Fibroblast of skin of right biceps (primary cell): ENCODE measurements around the gene FHOD1.

Experiments used
- DNase-seq: peaks from one replicate; pipeline ENCODE4 v3.0.0-alpha.2; 2013

The FHOD1 gene

DNA sequence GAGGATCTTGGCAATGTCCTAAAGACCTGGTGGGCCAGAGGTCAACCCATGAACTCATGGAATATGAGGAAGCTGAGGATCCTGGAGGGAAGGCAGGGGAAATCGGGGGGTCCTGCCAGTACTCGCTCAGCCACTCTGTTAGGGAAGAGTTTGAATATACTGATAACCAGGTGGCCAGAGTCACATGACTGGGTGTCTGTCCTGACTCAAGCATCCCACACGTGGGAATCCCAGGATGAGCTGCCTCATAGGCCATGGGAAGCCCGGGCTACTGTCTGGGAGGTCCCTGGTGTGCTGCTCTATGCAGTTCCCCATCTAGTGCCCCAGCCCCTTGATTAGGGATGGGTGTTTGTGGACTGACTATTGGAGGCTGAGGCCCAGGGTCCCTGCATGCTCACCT is 59.0 kb downstream of the FHOD1 start:
- no peak for DNase-seq

DNA sequence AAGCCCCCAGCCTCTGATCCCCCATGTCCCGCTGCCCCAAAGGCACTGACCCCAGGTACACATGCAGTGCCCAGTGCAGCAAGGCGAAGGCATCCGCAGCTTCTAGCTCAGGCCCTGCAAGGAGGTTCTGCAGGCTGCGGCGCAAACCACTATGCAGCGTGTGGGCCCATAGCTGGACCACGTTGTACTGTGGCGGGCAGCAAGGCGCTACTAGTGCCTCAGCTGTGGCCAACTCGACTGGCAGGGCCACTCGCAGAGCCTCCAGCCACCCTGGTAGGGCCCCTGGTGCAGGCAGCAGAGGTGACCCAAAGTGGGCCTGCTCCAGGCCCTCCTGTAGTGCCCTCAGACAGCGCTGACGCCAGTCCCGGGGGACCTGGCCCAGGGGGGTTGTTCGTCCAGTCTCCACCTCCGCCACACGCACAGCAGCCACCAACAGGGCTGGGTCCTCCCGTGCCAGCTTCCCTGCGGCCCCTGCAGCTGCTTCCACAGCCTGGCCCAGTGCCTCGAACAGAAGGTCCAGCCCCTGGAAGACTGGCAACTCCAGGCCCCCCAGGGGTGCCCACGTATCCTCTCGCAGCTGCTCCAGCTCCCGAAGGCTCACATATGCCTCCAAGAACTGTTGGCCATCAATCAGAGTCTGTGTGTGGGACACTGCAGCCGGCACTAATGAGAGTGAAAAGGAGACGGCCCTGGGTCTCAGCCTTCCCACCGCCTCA is 59.9 kb downstream of the FHOD1 start:
- DNase-seq, result no peak

DNA sequence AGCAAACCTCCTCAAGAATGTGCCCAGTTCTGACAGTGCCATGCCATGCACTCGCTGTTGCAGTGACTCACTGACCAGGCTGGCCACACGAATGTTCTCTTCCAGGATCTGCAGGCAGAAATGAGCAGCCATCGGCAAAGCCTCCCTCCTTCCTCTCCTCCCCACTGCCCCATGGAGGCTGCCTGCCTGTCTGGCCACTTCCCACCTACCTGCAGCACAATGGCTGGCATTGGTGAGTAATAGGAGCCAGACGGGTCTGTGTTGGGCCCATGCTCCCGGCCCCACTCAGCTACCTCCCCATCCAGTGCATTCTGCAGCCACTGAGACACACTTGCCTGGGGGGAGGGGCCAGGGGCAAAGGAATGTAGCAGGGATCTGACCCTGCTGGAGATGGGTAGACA is 60.7 kb downstream of the FHOD1 start:
- DNase-seq, result no peak

DNA sequence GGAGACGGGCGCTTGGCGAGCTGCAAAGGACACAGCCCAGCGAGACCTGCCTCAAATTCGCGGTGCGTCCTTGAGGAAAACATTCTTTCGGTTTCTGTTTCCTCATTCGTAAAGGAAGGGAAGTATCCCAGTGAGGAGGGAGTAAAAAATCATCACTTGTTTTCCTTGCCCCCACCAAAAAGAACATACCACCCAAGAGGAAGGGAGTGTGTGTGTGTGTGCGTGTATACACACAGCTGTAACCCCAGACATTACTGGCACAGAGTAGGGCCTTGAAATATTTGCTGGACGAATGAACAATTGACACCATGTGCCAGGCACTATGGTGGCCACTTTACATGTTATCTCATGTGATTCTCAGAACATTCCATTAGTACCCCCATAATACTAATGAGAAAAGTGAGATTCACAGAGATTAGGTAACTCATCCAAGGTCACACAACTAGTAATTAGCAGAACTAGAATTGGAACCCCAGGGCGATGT is 61.6 kb downstream of the FHOD1 start:
- DNase-seq, result no peak

DNA sequence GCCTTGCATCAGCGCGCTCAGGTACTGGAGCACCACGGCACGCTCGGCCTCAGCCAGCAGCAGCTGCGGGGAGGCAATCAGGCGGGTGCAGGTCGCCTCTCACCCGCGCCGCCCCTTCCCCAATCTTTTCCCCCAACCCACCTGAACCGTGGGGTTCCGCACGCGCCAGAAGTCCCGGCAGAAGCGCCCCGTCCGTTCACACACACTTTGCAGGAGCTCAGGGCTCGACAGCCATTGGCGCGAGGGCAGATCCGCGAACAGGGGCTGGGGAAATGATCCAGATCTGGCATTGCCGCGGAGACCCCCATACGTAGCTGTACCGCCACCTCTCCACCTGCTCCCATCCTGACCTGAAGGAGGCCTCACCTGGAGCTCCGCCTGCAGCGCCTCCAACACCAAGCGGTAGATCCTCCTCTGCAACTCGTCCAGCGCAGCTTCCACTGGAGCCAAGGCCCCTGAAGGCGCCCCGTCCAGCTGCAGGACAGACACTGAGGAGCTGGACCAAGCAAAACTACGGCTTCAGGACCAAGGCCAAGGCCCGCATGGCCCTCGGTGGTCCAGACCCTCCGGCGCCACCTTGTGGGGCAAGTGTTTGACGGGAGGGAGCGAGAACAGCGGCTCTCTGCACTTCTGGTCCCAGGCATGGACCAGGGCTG is 62.2 kb downstream of the FHOD1 start:
- DNase-seq, result peak; percentile 83

DNA sequence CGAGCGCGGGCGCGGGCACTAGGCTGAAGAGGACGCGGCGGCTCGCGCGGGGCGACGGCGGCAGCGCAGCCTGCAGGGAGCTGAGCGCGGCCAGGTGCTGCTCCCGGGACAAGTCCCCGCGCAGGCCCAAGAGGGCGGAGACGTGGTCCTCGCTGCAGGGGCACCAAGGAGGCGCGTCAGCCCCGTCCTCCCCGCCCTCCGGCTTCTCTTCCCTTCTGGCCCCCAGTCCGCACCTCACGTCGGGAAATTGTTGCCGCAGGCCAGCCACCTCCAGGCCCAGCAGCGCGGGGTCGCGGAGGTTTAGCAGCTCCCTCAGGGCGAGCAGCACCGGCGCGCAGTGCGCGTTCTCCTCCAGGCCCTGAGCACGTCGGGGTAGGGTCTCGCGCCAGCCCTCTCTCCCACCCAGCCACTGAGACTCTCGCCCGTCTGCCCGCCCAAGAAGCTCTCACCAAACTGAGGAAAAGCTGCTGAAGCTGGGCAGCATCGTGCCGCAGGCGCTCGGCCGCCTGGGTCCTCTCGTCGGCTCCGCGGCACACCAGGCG is 62.8 kb downstream of the FHOD1 start:
- DNase-seq, result no peak

DNA sequence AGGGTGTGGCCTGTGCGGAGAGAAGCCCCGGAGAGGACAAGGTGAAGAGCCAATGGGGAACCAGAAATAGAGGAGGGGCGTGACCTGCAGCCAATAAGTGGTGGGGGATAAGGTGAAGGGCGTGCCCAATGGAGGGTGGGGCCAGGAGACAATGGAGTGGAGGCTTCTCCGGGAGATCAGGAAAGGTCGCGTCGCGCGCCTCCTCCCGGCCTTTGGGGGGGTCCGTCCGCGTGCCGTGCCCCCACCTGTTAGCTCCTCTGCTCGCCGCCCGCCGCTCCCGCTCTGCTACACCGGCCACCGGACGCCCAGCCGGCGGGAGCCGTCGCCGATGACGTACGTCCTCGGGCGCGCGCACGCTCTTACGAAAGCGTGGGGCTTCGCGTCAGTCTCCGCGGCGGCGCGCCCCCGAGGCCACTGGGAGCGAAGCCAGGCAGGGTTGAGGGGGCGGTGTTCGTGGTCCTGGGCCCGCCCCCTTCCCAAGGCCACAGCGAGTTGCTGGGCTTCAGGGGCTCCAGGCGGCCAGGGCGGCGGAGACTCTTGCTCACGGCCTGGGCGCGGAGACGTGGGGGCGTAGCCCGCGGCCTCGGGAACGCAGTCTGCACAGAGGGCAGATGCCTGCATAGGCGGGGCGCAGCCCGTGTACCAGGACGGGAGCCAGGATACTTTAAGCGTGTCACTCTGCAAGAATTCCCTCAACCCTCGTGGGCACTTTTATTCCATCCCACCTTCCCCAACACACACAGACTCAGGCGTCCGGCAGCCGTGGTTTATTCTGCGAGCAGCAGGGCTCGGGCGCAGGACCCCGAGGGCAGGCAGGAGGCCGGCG is 63.4 kb downstream of the FHOD1 start, which contains the start of gene MATCAP1:
Gene MATCAP1 (minus strand): TSS at position 337 of the 826 bp plus-strand sequence. CDS start 3,353 bp downstream, outside the sequence.
- DNase-seq, result peak; percentile 98

DNA sequence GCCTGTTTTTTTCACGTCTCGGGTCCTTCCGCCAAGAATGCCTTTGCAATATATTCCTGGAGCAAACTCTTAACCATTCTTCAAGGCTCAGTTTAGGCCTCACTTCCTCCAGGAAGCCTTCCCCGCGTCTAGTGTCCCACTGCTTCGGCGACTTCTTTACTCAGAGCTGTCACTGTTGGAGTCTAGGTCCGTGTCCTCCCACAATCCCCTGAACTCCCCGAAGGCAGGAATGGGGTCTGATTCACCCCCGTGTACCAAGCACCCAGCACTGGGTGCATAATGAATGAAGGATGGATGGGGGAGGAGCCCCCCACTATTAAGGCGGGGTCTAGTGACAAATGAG is 64.0 kb downstream of the FHOD1 start:
- DNase-seq, result no peak

DNA sequence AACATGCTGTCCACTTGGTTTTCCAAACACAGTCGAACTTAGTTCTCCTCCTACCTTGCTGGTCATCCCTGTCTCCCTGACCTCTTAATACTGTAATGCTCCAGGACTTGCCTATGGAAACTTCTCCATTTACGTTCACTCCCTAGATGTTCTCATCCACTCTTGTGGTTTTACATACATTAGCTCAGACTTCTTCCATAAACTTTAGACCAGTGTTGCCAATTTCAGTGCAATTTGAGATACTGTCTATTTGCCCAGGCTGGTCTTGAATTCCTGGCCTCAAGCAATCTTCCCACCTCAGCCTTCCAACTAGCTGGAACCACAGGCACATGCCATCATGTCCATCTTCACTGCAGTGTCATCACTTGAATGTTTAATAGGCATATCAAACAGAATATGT is 65.0 kb downstream of the FHOD1 start:
- DNase-seq, result no peak

DNA sequence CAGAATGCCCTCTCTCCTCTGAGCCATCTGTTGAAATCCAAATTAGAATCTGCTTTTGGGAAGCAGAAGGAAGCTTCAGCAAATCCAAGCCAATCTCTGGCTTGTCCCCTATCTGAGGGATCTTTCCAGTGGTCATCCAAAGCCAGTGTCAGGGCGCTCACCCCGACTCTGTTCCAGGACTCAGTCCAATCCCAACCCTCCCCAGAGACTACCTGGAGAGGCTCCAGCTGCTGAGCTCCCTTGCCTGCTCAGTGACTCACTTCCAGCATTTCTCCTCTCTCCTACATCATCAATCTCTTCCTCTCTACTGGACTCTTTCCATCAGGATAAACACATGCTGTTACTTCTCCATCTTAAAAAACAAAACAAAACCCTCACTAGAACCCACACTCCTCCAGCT is 65.9 kb downstream of the FHOD1 start:
- peak; percentile 80 for DNase-seq

DNA sequence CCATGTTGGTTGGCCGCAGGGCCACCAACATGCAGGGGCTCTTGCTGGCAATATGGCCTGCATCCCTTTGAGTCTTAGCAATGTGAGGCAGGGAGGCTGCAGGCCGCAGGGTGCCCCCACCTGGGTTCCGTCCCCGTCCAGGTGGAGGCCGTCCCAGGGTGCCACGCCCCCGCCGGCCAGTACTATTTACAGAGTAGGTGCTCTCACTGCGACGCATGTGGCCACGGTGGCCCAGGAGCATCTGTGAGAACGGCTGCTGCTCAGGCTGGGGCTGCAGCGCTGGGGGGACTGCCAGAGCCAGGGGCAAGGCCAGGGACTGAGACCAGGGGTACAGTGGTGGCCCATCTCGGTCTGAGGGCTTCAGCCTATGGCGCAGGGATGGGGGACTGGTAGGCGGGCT is 67.1 kb downstream of the FHOD1 start:
- DNase-seq, result no peak

DNA sequence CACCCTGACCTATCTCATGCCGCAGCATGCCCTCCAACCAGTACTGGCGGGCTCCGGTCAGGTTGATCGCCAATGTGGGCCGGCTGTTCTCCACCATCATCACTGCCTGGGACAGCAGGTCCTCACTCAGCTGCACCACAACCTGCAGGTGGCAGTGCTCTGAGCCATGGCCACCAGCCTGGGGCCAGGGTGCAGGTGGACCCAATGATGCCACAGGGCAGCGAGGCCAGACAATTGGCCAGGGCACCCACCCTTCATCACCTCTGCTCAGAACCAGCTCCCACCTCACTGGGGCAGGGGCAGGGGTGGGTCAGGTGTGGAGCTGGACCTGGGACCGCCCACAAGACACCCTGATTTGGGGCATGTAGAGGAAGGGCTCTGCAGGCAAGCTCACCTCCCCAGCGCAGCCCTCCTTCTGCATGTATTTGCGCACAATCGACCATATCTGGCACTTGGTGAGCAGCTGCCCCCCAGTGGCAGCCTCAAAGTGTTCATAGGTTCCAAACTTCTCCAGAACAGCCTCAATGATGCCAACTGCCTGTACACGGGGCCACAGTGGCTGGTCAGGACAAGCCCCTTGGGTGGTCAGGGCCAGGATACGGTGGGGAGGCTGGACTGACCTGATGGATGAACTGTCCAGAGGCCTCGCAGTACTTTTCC is 67.7 kb downstream of the FHOD1 start:
- no peak for DNase-seq
